Measurements from ENCODE around the gene ELF1. TPM values are rescaled to one million over a fixed set of nuclear protein-coding genes. Genes with fewer than 3 reads are reported as not detected.
"Not testable (repeated sequence)": the region's sequence is repeated elsewhere in the genome, so short reads cannot be mapped to it uniquely, and the experiment has no call there.

ELF1 gene
- total RNA-seq, 2 experiments from 2014 or later, result 120 to 143 TPM

DNA sequence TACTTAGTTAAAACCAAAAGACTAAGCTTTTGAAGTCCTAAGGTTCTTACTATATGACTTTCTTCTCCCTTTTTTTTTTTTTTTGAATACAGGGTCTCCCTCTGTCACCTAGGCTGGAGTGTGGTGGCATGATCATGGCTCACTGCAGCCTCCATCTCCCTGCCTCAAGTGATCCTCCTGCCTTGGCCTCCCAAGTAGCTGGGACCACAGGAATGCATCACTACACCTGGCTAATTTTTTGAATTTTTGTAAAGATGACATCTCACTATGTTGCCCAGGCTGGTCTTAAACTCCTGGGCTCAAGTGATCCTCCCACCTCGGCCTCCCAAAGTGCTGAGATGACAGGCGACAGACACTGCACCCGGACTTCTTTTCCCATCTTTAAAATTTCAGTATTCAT is 89.2 kb downstream of the ELF1 start:
- H3K36me3 Mint-ChIP-seq, result peaks cover 46% of the 10 kb centered on the region
- not testable (repeated sequence) for H3K4me1 Mint-ChIP-seq; DNase-seq; H3K27me3 Mint-ChIP-seq; H3K4me3 Mint-ChIP-seq; ATAC-seq; H3K27ac Mint-ChIP-seq; H3K9me3 Mint-ChIP-seq (ENCODE audit: low read depth)
- CTCF ChIA-PET, result interaction anchor here (1.5 kb wide), 1 partner anchor 8 kb away, joined by 4 read pairs; no protein-coding TSS in a partner anchor

DNA sequence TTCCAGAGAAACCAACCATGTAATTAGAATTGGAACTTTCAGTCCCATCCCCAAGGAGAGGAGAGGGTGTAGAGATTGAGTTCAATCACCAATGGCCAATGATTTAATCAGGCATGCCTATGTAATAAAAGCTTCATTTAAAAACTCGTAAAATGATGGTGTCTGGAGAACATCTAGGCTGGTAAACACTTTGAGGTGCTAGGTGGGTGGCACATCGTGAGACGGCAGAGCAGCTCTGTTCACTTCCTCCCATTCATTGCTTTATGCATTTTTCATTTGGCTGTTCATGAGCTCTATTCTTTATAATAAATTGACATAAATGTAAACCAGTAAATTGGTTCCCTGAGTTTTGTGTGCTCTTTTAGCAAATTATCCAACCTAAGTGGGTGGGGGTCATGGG is 90.1 kb downstream of the ELF1 start:
- ATAC-seq, result no peak
- Mint-ChIP-seq H3K27ac (no peak overlapping the region), H3K4me1 (peaks cover 7% of the 10 kb centered on the region), H3K27me3 (no peaks in the 10 kb centered on the region), H3K36me3 (peaks cover 44% of the 10 kb centered on the region), H3K4me3 (no peak overlapping the region), H3K9me3 (ENCODE audit: low read depth) (no peaks in the 10 kb centered on the region)
- CTCF ChIA-PET, result interaction anchor here (1.5 kb wide), 1 partner anchor 9 kb away, joined by 4 read pairs; no protein-coding TSS in a partner anchor
- DNase-seq, result no peak

DNA sequence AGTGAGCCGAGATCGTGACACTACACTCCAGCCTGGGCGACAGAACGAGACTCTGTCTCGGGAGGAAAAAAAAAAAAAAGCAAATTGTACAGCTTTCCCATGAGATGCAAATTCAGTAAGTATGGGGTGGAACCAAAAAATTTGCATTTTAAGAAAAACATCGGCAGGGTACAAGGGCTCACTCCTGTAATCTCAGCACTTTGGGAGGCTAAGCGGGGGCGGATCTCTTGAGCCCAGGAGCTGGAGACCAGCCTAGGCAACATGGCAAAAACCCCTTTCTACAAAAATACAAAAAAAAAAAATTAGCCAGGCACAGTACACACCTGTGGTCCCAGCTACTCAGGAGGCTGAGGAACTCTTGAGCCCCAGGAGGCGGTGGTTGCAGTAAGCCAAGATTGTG is 91.2 kb downstream of the ELF1 start:
- peaks cover 34% of the 10 kb centered on the region for H3K36me3 Mint-ChIP-seq

DNA sequence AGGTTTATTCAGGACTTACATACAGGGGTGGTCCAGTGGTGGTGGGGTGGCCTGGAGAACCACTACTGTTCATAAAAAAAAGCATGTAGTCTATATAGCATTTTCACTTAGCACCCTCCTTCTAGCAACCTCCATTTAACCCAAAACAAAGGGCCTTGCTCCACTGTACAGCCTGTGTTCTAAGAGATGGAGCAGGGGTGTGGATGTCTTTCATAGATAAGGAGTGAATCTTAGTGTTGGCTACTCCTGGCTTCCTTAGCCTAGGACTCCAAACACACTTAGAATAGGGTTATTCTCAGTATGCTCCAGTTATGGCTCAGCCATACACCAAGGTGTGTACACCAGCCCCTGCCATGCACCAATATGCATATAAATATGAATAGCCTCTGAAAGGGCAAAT is 95.2 kb downstream of the ELF1 start:
- CTCF ChIA-PET, result interaction anchor here (1.1 kb wide), 1 partner anchor 146 kb away, joined by 4 read pairs; no protein-coding TSS in a partner anchor
- Mint-ChIP-seq H3K4me1 (peaks cover 16% of the 10 kb centered on the region), H3K27me3 (no peaks in the 10 kb centered on the region), H3K4me3 (no peak overlapping the region), H3K9me3 (ENCODE audit: low read depth) (no peaks in the 10 kb centered on the region), H3K27ac (no peak overlapping the region), H3K36me3 (peaks cover 12% of the 10 kb centered on the region)
- DNase-seq (no peak), ATAC-seq (no peak)

More for the DNA sequence above, 91.2 kb downstream of the ELF1 start:
- ATAC-seq (peak; percentile 20), DNase-seq (no peak)
- Mint-ChIP-seq H3K27ac (no peak overlapping the region), H3K27me3 (no peaks in the 10 kb centered on the region), H3K4me1 (no peaks in the 10 kb centered on the region), H3K4me3 (no peak overlapping the region), H3K9me3 (ENCODE audit: low read depth) (no peaks in the 10 kb centered on the region)
- CTCF ChIA-PET, result no interaction called here

DNA sequence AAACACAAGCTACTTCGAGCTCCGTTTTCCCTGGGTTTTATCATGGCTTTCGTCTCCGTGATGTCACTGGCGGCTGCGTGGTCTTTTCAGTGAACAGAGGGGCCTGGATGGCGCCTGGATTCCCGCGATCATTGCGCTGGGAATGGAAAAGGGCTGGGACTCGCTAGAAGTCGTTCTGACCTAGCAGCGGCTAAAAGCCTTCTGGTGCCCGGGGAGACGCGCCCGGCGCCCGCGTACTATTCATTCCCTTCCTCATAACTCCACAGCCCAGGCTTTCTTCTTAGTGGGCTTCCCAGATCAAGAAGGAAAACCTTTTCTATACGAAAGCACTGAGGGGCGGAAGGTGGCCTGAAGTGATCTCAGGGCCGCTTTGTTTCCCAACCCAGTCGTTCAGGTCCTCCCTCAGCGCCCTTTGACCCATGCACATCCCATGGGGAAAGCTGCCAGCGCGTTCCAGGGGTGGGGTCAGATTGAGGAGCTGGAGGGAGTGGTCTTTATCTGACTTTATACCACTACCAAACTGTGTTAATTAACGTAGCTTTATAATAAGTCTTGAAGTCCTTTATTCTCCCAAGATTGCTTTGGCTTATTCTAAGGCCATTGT is 96.6 kb downstream of the ELF1 start:
- CTCF ChIA-PET, result interaction anchor here (1.0 to 1.3 kb wide), 10 partner anchors 12 to 148 kb away, joined by 3 to 6 read pairs (median 4); no protein-coding TSS in a partner anchor
- H3K4me1 Mint-ChIP-seq, result peaks cover 16% of the 10 kb centered on the region
- no peak overlapping the region for H3K4me3 Mint-ChIP-seq
- ATAC-seq (no peak), DNase-seq (no peak)
- peak overlapping the region; percentile 70 for H3K27ac Mint-ChIP-seq
- no peaks in the 10 kb centered on the region for H3K9me3 Mint-ChIP-seq (ENCODE audit: low read depth)
- H3K36me3 Mint-ChIP-seq, result peaks cover 6% of the 10 kb centered on the region
- no peaks in the 10 kb centered on the region for H3K27me3 Mint-ChIP-seq

DNA sequence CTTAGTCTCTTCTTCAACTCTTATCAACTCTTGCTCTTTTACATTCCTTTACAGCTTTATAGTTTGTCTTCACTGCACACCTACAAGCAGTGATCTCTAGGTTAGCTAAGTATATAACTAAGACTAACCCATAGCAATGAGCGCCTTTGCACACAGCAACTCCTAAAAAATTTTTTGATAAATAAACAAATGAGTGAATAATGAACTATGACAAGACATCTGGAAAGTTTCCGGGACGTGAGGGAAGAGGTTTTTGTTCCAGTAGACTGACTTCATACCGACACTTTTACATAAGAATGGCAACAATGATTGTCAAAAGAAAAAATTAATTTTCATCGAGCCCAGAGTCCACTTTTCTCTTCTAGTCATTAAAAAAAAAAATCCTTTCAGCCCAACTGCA is 98.3 kb downstream of the ELF1 start:
- DNase-seq, result no peak
- no peak for ATAC-seq
- Mint-ChIP-seq H3K4me1 (peaks cover 26% of the 10 kb centered on the region), H3K9me3 (ENCODE audit: low read depth) (no peaks in the 10 kb centered on the region), H3K27me3 (no peaks in the 10 kb centered on the region), H3K36me3 (peaks cover 9% of the 10 kb centered on the region), H3K4me3 (peak overlapping the region; percentile 92), H3K27ac (peak overlapping the region; percentile 88)
- CTCF ChIA-PET, result interaction anchor here (0.9 to 1.3 kb wide), 8 partner anchors 8 to 146 kb away, joined by 3 to 7 read pairs (median 3); partner anchors contain the start of gene WBP4

DNA sequence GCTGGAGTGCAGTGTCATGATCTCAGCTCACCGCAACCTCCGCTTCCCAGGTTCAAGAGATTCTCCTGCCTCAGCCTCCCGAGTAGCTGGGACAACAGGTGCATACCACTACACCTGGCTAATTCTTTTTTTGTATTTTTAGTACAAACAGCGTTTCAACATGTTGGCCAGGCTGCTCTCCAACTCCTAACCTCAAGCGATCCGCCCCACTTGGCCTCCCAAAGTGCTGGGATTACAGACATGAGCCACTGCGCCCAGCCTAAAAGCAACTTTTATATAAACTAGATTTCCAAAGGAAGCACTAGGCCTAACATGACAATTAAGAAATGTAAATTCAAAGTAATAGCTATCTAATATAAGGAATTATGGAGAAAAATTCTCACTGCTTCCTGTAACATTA is 99.2 kb downstream of the ELF1 start:
- H3K27ac Mint-ChIP-seq; DNase-seq; CTCF ChIA-PET; H3K4me3 Mint-ChIP-seq; H3K9me3 Mint-ChIP-seq (ENCODE audit: low read depth); H3K36me3 Mint-ChIP-seq; ATAC-seq; H3K27me3 Mint-ChIP-seq: not testable (repeated sequence)
- H3K4me1 Mint-ChIP-seq, result peaks cover 26% of the 10 kb centered on the region

DNA sequence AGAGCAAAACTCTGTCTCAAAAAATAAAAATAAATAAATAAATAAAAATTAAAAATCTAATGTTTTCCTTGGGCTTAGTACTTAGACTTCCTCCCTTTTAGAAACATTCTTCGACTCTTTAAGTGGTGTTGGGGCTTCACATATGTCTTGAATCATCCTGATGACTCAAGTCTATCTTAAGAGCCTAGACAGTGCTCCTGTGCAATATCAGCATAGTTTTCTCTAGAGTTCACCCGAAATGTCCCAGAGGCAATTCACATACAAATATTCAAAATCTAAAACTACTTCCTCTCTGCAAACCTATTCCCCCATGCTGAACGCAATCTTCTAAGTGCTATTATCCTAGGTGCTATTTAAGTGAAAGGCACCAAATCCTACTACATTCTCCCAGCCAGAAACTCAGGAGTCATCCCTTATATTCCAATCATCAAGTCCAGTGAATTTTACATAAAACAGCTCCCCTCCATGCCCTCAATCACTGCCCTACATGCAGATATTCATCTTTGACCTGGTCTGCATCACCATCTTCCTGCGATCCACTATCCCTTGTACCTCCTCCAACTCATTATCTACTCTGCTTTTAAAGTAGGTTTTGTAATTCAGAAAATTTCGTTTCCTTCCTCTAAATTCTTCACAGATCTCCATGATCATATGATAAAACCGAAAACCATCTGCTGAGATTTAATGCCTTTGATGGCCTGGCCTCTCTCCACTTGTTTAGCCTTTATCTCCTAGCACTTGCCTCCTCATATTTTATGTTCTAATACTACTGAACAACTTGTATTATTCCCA is 102.7 kb downstream of the ELF1 start:
- Mint-ChIP-seq H3K36me3 (peaks cover 13% of the 10 kb centered on the region), H3K27ac (no peak overlapping the region), H3K9me3 (ENCODE audit: low read depth) (no peaks in the 10 kb centered on the region), H3K4me3 (no peak overlapping the region), H3K27me3 (no peaks in the 10 kb centered on the region), H3K4me1 (peaks cover 23% of the 10 kb centered on the region)
- no peak for ATAC-seq
- CTCF ChIA-PET, result no interaction called here
- DNase-seq, result no peak

DNA sequence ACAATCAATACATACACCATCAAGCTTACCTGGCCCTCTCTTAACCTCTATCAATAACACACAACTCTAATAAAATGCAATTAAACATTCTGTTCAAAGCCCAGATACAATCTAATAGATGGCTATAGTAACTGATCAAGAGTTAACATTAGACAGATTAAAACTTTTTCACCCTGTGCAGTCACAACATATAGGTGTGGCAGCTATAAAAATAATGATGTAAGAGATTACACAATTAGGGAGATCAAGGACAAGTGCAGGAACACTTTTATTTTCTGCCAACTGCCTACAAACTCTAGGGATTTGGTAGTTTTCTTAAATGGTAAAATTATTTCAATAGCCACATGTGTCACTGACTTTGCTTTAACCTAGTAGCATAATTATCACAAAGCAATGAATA is 104.3 kb downstream of the ELF1 start:
- H3K9me3 Mint-ChIP-seq (ENCODE audit: low read depth); H3K4me3 Mint-ChIP-seq; DNase-seq; H3K27ac Mint-ChIP-seq; H3K27me3 Mint-ChIP-seq; ATAC-seq: not testable (repeated sequence)
- CTCF ChIA-PET, result interaction anchor here (0.5 kb wide), 1 partner anchor 26 kb away, joined by 4 read pairs; no protein-coding TSS in a partner anchor
- Mint-ChIP-seq H3K36me3 (peaks cover 13% of the 10 kb centered on the region), H3K4me1 (peaks cover 20% of the 10 kb centered on the region)

DNA sequence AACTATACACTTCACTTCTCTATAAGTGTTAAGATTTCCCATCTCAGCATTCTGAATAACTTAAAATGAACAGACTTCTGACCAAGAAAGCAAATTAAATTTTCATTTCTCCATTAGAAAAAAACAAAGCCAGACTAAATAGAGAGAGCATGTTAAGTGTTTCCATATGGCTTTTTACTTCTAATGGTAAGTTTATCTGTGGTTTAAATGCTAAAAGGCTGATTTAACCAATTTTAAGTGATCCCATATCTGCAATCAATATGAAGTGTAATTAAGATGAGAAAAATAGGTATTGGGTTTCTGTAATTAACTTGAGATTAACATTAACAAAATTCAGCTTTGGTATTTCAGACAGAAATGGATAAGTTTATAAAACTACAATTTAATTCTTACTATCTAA is 107.8 kb downstream of the ELF1 start:
- Mint-ChIP-seq H3K4me1 (peaks cover 10% of the 10 kb centered on the region), H3K27me3 (no peaks in the 10 kb centered on the region), H3K9me3 (ENCODE audit: low read depth) (no peaks in the 10 kb centered on the region), H3K4me3 (no peak overlapping the region), H3K36me3 (peaks cover 13% of the 10 kb centered on the region), H3K27ac (no peak overlapping the region)
- CTCF ChIA-PET, result no interaction called here
- ATAC-seq (no peak), DNase-seq (no peak)

DNA sequence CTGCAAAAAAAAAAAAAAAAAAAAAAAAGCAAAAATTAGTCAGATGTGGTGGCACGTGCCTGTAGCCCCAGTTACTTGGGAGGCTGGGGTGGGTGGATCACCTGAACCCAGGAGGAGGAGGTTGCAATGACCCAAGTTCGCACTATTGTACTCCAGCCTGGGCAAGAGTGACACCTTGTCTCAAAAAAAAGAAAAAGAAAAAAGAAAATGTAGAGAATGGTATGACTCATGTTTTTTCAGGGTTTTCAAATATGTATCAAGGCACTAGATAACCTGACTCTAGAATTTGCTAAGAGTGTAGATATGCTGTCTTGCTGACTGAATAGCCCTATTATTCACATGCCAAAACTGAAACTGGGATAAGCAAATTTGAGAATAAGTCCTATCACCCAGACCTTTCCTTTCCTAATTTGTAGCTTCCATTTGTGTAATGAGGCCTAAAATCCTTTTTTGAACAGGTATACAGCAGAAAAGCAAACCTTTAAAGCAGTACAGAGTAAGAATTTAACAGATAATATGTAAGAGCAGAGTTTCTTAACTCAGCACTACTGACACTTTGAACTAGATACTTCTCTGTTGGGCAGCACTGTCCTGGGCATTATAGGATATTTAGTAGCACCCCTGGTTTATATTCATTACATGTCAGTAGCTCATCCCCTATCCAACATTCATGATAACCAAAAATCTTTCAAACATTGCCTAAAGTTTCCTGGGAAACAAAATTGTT is 108.6 kb downstream of the ELF1 start:
- CTCF ChIA-PET, result interaction anchor here (1.3 kb wide), 1 partner anchor 11 kb away, joined by 3 read pairs; no protein-coding TSS in a partner anchor
- Mint-ChIP-seq H3K36me3 (peaks cover 9% of the 10 kb centered on the region), H3K4me3 (no peak overlapping the region), H3K27ac (no peak overlapping the region), H3K9me3 (ENCODE audit: low read depth) (no peaks in the 10 kb centered on the region), H3K4me1 (peaks cover 8% of the 10 kb centered on the region), H3K27me3 (no peaks in the 10 kb centered on the region)
- DNase-seq (no peak), ATAC-seq (peak; percentile 57)

DNA sequence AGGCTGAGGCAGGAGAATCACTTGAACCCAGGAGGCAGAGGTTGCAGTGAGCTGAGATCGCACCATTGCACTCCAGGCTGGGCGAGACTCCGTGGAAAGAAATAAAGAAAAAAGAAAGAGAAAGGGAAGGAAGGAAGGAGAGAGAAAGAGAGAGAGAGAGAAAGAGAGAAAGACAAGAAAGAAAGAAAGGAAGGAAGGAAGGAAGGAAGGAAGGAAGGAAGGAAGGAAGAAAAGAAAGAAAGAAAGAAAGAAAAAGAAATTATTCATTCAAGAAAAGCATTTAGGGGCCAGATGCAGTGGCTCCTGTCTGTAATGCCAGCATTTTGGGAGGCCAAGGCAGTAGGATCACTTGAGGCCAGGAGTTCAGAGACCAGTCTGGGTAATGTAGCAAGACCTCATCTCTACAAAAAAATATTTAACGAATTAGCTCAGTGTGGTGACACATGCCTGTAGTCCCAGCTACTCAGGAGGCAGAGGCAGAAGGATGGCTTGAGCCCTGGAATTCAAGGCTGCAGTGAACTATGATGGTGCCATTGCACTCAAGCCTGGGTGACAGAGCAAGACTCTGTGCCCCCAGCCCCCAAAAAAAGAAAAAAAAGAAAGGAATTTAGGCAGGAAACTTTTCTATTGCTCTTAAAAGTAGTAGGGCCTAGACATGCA is 109.4 kb downstream of the ELF1 start:
- H3K27ac Mint-ChIP-seq; H3K9me3 Mint-ChIP-seq (ENCODE audit: low read depth); H3K4me3 Mint-ChIP-seq; H3K36me3 Mint-ChIP-seq; ATAC-seq; H3K27me3 Mint-ChIP-seq; DNase-seq; H3K4me1 Mint-ChIP-seq: not testable (repeated sequence)
- CTCF ChIA-PET, result interaction anchor here (1.3 kb wide), 1 partner anchor 11 kb away, joined by 3 read pairs; no protein-coding TSS in a partner anchor

DNA sequence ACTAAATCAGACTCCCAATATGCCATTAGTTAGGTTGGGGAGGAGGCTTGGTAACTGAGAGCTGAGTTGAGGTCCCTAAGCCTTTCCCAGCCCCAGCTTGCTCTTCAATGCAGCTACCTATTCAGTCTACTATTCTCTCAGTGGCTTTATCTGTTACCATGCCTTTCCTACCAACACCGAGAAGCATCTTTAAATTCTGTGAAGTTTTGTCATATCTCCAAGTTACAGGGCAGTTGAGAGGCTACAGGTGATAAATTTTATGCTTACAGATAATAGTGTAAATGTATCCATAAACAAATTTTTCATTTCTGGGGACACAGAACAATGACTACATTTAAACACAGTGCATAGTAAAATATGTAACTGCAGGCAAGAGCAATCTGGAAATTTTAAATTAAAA is 110.6 kb downstream of the ELF1 start:
- H3K9me3 Mint-ChIP-seq (ENCODE audit: low read depth), result no peaks in the 10 kb centered on the region
- H3K36me3 Mint-ChIP-seq, result peaks cover 7% of the 10 kb centered on the region
- H3K4me3 Mint-ChIP-seq, result no peak overlapping the region
- ATAC-seq (no peak), DNase-seq (no peak)
- CTCF ChIA-PET, result interaction anchor here (0.8 to 1.0 kb wide), 2 partner anchors 13 to 116 kb away, joined by 3 read pairs; no protein-coding TSS in a partner anchor
- no peak overlapping the region for H3K27ac Mint-ChIP-seq
- H3K27me3 Mint-ChIP-seq, result no peaks in the 10 kb centered on the region
- peaks cover 8% of the 10 kb centered on the region for H3K4me1 Mint-ChIP-seq
